GM12878 (cell line): ENCODE measurements around the gene NCAM1. TPM values are rescaled to one million over a fixed set of nuclear protein-coding genes. Genes with fewer than 3 reads are reported as not detected.

Experiments used
- ATAC-seq: fragments of 200-7000 bp; cut with Tn5 transposase; 3 replicates; pipeline ENCODE4 v1.9.1; 2020; ENCODE audit warnings: mild to moderate bottlenecking, moderate library complexity
- BruUV-seq: library from RNA; stranded (reverse); fragments of 400-500 nt; replicated peaks from 2 replicates; lab custom pipeline; 2021; lab: Mats Ljungman, UMichigan
- CTCF ChIA-PET: fragments of 300-600 bp; sonication (Branson Sonifier 250); formaldehyde crosslinking; extraction: SDS; loops from one replicate; lab custom pipeline; 2021; ENCODE audit warnings: inconsistent platforms; lab: Yijun Ruan, JAX
- POLR2A ChIA-PET: fragments of 350-600 bp; formaldehyde crosslinking; extraction: SDS; loops from one replicate; lab custom pipeline; 2021; ENCODE audit warnings: inconsistent platforms; lab: Charles Lee
- RAD21 ChIA-PET: fragments of 300-600 bp; sonication (Branson Sonifier 250); formaldehyde crosslinking; loops from one replicate; lab custom pipeline; 2023; ENCODE audit warnings: antibody characterized with exemption; ENCODE audit not compliant: unreplicated experiment; lab: Charles Lee
- SMC1A ChIA-PET: fragments of 300-600 bp; sonication (Branson Sonifier 250); formaldehyde crosslinking; loops from one replicate; lab custom pipeline; 2023; ENCODE audit not compliant: unreplicated experiment, uncharacterized antibody; lab: Charles Lee
- DNase-seq: peaks from one replicate; pipeline ENCODE4 v3.0.0-alpha.2; 2011; ENCODE audit warnings: low read depth, low spot score
- FAIRE-seq: peaks from 3 replicates; lab custom pipeline; 2011; peaks lifted over from hg19 to GRCh38; lab: Jason Lieb, UNC
- H2AFZ ChIP-seq: 2 replicates; pipeline ENCODE4 v1.6.0; 2011; ENCODE audit warnings: low read depth, low read length, control low read depth; ENCODE audit not compliant: control insufficient read depth
- H3K27ac ChIP-seq: 2 replicates; pipeline ENCODE4 v1.5.1; 2011; ENCODE audit warnings: control low read depth; ENCODE audit not compliant: control insufficient read depth, insufficient read depth
- H3K27me3 ChIP-seq, 2 experiments: replicated peaks in 1 of 2; 2 replicates each; pipeline versions ENCODE4 v1.6.0 to v1.6.1; 2011; ENCODE audit warnings: low read length in 1 of 2; ENCODE audit not compliant: control insufficient read depth in 2 of 2, insufficient read depth in 2 of 2
- H3K36me3 ChIP-seq, 2 experiments: 2 replicates each; pipeline ENCODE4 v1.5.1; 2011; ENCODE audit warnings: low read length in 1 of 2; ENCODE audit not compliant: control insufficient read depth in 2 of 2, insufficient read depth in 2 of 2
- H3K4me1 ChIP-seq: 2 replicates; pipeline ENCODE4 v1.6.1; 2011; ENCODE audit warnings: mild to moderate bottlenecking, low read length, moderate library complexity, mixed read lengths; ENCODE audit not compliant: control insufficient read depth, insufficient read depth
- H3K4me2 ChIP-seq: 2 replicates; pipeline ENCODE4 v1.6.0; 2011; ENCODE audit warnings: control low read depth; ENCODE audit not compliant: control insufficient read depth, insufficient read depth
- H3K4me3 ChIP-seq: fragments of 200-600 bp; sonication (generic); 2 replicates; pipeline ENCODE4 v1.5.1; 2016
- H3K79me2 ChIP-seq: 2 replicates; pipeline ENCODE4 v1.6.0; 2011; ENCODE audit warnings: low read length; ENCODE audit not compliant: control insufficient read depth, insufficient read depth
- H3K9ac ChIP-seq: 2 replicates; pipeline ENCODE4 v1.8.0; 2011; ENCODE audit warnings: low read length, control low read depth, mixed read lengths; ENCODE audit not compliant: control insufficient read depth, insufficient read depth
- H3K9me3 ChIP-seq: replicated peaks from 3 replicates; pipeline ENCODE4 v1.5.1; 2011; ENCODE audit warnings: mild to moderate bottlenecking, low read length; ENCODE audit not compliant: control insufficient read depth, insufficient read depth
- H4K20me1 ChIP-seq: 2 replicates; pipeline ENCODE4 v1.6.0; 2011; ENCODE audit not compliant: control insufficient read depth, insufficient read depth
- ASH2L ChIP-seq: fragments of 300-600, 200-600 bp; sonication (generic); IDR thresholded peaks from 2 replicates; pipeline ENCODE4 v1.6.1; 2017; ENCODE audit warnings: low read depth, mild to moderate bottlenecking, borderline replicate concordance
- BCL3 ChIP-seq: IDR thresholded peaks from 2 replicates; pipeline ENCODE4 v1.6.1; 2011; ENCODE audit warnings: borderline replicate concordance, low read depth, mild to moderate bottlenecking, moderate library complexity, low read length; ENCODE audit not compliant: insufficient read depth, poor library complexity, severe bottlenecking
- CHD2 ChIP-seq: IDR thresholded peaks from 2 replicates; pipeline ENCODE4 v1.6.1; 2011; ENCODE audit warnings: low read depth, low read length, improper control_type of control experiment, borderline replicate concordance
- ETV6 ChIP-seq, 2 experiments: fragments of 450-650 bp in 1 of 2; IDR thresholded peaks in 1 of 2; conservative IDR thresholded peaks in 1 of 2; 2 replicates each; pipeline ENCODE4 v1.6.1; 2014; ENCODE audit warnings: antibody characterized with exemption in 1 of 2, borderline replicate concordance in 1 of 2, low read depth in 1 of 2, mild to moderate bottlenecking in 1 of 2, moderate library complexity in 1 of 2
- GABPA ChIP-seq: IDR thresholded peaks from 2 replicates; pipeline ENCODE4 v1.6.1; 2014; ENCODE audit warnings: antibody characterized with exemption, low read depth, mild to moderate bottlenecking, inconsistent platforms
- HDAC2 ChIP-seq: fragments of 200-600 bp; sonication (generic); IDR thresholded peaks from 2 replicates; pipeline ENCODE4 v1.6.1; 2017
- KAT2A ChIP-seq: conservative IDR thresholded peaks from 2 replicates; pipeline ENCODE4 v1.6.1; 2011; ENCODE audit warnings: low read depth, low read length; ENCODE audit not compliant: control insufficient read depth
- NFIC ChIP-seq: IDR thresholded peaks from 2 replicates; pipeline ENCODE4 v1.6.1; 2012; ENCODE audit warnings: low read depth, mild to moderate bottlenecking, inconsistent platforms, low read length, moderate library complexity
- NRF1 ChIP-seq: conservative IDR thresholded peaks from 2 replicates; pipeline ENCODE4 v1.6.1; 2011; ENCODE audit warnings: mild to moderate bottlenecking, low read depth, low read length, improper control_type of control experiment
- PBX3 ChIP-seq: IDR thresholded peaks from 2 replicates; pipeline ENCODE4 v1.6.1; 2011; ENCODE audit warnings: mild to moderate bottlenecking, low read depth, low read length, moderate library complexity; ENCODE audit not compliant: insufficient replicate concordance
- POLR2AphosphoS5 ChIP-seq: IDR thresholded peaks from 2 replicates; pipeline ENCODE4 v1.6.1; 2011; ENCODE audit warnings: mild to moderate bottlenecking, low read length, inconsistent platforms
- POU2F2 ChIP-seq: IDR thresholded peaks from 3 replicates; pipeline ENCODE4 v1.6.1; 2011; ENCODE audit warnings: low read depth, mild to moderate bottlenecking, low read length, borderline replicate concordance
- RCOR1 ChIP-seq: conservative IDR thresholded peaks from 2 replicates; pipeline ENCODE4 v1.6.1; 2012; ENCODE audit warnings: low read depth, low read length, improper control_type of control experiment
- RFX5 ChIP-seq: IDR thresholded peaks from 2 replicates; pipeline ENCODE4 v1.6.1; 2011; ENCODE audit warnings: low read depth, low read length, improper control_type of control experiment
- YBX1 ChIP-seq: fragments of 450-650 bp; IDR thresholded peaks from 2 replicates; pipeline ENCODE4 v1.6.1; 2016; ENCODE audit warnings: antibody characterized with exemption
- ZNF384 ChIP-seq: IDR thresholded peaks from 2 replicates; pipeline ENCODE4 v1.6.1; 2012; ENCODE audit warnings: low read depth, mild to moderate bottlenecking, low read length, improper control_type of control experiment, borderline replicate concordance
- WGBS: methylation state at CpG from one replicate; pipeline ENCODE4 v1.1.6; 2016; ENCODE audit warnings: low lambda C conversion rate; ENCODE audit not compliant: insufficient replicate concordance, insufficient coverage; ENCODE audit errors: missing lambda C conversion rate; 5-methylcytosine and 5-hydroxymethylcytosine counted together
- in situ Hi-C: fragments of 300-500 bp; cut with MboI; formaldehyde crosslinking; loops from 9 replicates; pipeline ENCODE4 v1.14.3; 2018; ENCODE audit warnings: mixed read lengths
- intact Hi-C: fragments of 100-400 bp; cut with micrococcal nuclease; formaldehyde crosslinking; loops from one replicate; pipeline ENCODE4 v1.14.2; 2022; ENCODE audit not compliant: unreplicated experiment
- polyA plus RNA-seq, 11 experiments: library from polyadenylated mRNA; depleted of rRNA in 4 of 11; unstranded in 6 of 11; stranded (reverse) in 5 of 11; fragments of >200 nt; fragmentation: Nextera tagmentation in 4 of 11; fragmentation: Illumina TruSeq in 1 of 11; extraction: Ambion mirVana in 4 of 11; extraction: Trizol in 1 of 11; gene quantifications; 1 replicate in 1 of 11; 2 replicates in 10 of 11; pipeline versions ENCODE4 v1.2.1 to v1.2.3, GENCODE V29; 2011 to 2016; ENCODE audit warnings: inconsistent platforms in 2 of 11, missing spikeins in 2 of 11, low read depth in 1 of 11
- total RNA-seq, 4 experiments: library from RNA; depleted of rRNA in 3 of 4; stranded (reverse); fragments of >200 nt in 3 of 4; fragmentation: Illumina TruSeq in 1 of 4; extraction: Trizol in 1 of 4; gene quantifications; 2 replicates each; pipeline versions ENCODE4 v1.2.1 to v1.2.3, GENCODE V29; 2013 to 2021
- TF ChIP-seq, protein P1 (sequence below): fragments of 450-650 bp; formaldehyde crosslinking; IDR thresholded peaks from 2 replicates; pipeline ENCODE4 v1.4.0; 2022; ENCODE audit warnings: mild to moderate bottlenecking, moderate library complexity
- TF ChIP-seq, protein P2 (sequence below): fragments of 450-650 bp; IDR thresholded peaks from 2 replicates; pipeline ENCODE4 v1.6.1; 2017; ENCODE audit warnings: mild to moderate bottlenecking

The NCAM1 gene
- total and polyA plus RNA-seq, 10 of the 15 experiments (the other 5 are each of a cell fraction or from before 2014, with no cell fraction given): 0.10 to 0.23 (median 0.11) TPM; not detected in 7

DNA sequence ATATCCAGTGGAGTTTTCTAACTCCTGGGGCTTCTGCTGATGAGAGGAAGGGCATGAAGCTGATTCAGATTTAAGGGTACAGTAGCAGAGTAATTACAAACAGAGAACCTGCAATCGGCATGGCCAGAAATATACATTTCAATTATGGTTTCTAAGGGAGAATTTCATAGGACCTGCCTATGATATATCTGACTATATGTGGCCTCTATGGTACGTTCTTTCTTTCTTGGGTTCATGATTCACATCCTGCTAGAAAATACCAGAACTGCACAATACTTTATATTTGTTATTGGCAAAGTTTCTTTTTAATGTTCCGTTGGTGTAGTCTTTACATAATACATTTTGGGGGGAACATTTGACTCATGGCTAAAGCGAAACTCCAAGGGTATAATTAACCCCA lies 290.1 kb downstream of the NCAM1 start:
- FAIRE-seq: no peak
- no peak for ATAC-seq
- WGBS: 11% methylated on average over 4 of the region's 4 CpGs
- H3K9me3 ChIP-seq: no peaks in the 10 kb centered on the region
- no peak overlapping the region for H3K4me2 ChIP-seq
- H2AFZ ChIP-seq: no peak overlapping the region
- in situ Hi-C loops: no loop called here
- no peaks in the 10 kb centered on the region for H3K79me2 ChIP-seq
- H3K27me3 ChIP-seq: peaks cover 0 to 3% of the 10 kb centered on the region in 2 experiments; a peak in 2 of 4 replicates
- ChIA-PET RAD21 (no interaction called here), POLR2A (no interaction called here), CTCF (no interaction called here), SMC1A (interaction anchor here (0.5 kb wide), 1 partner anchor 110 kb away, joined by 3 read pairs; no protein-coding TSS in a partner anchor)
- intact Hi-C loops: no loop called here
- H3K4me1 ChIP-seq: no peaks in the 10 kb centered on the region
- TF ChIP-seq RFX5 (no peak), NRF1 (no peak), NFIC (no peak), GABPA (no peak), POU2F2 (no peak), PBX3 (no peak), RCOR1 (no peak), POLR2AphosphoS5 (no peak), BCL3 (no peak), CHD2 (no peak), ZNF384 (no peak), ASH2L (no peak), KAT2A (no peak), ETV6 (conservative IDR thresholded peaks at IDR 0.05 in 1 of 2, IDR thresholded peaks at IDR 0.05 in 1 of 2; ENCODE audit: borderline replicate concordance in 1 of 2, low read depth in 1 of 2) (no peak), YBX1 (no peak), HDAC2 (no peak)
- TF ChIP-seq, protein P1, sequence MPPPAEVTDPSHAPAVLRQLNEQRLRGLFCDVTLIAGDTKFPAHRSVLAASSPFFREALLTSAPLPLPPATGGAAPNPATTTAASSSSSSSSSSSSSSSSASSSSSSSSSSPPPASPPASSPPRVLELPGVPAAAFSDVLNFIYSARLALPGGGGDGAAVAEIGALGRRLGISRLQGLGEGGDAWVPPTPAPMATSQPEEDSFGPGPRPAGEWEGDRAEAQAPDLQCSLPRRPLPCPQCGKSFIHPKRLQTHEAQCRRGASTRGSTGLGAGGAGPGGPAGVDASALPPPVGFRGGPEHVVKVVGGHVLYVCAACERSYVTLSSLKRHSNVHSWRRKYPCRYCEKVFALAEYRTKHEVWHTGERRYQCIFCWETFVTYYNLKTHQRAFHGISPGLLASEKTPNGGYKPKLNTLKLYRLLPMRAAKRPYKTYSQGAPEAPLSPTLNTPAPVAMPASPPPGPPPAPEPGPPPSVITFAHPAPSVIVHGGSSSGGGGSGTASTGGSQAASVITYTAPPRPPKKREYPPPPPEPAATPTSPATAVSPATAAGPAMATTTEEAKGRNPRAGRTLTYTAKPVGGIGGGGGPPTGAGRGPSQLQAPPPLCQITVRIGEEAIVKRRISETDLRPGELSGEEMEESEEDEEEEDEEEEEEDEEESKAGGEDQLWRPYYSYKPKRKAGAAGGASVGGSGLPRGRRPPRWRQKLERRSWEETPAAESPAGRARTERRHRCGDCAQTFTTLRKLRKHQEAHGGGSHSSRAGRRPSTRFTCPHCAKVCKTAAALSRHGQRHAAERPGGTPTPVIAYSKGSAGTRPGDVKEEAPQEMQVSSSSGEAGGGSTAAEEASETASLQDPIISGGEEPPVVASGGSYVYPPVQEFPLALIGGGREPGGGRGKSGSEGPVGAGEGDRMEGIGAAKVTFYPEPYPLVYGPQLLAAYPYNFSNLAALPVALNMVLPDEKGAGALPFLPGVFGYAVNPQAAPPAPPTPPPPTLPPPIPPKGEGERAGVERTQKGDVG: no peak
- TF ChIP-seq, protein P2, sequence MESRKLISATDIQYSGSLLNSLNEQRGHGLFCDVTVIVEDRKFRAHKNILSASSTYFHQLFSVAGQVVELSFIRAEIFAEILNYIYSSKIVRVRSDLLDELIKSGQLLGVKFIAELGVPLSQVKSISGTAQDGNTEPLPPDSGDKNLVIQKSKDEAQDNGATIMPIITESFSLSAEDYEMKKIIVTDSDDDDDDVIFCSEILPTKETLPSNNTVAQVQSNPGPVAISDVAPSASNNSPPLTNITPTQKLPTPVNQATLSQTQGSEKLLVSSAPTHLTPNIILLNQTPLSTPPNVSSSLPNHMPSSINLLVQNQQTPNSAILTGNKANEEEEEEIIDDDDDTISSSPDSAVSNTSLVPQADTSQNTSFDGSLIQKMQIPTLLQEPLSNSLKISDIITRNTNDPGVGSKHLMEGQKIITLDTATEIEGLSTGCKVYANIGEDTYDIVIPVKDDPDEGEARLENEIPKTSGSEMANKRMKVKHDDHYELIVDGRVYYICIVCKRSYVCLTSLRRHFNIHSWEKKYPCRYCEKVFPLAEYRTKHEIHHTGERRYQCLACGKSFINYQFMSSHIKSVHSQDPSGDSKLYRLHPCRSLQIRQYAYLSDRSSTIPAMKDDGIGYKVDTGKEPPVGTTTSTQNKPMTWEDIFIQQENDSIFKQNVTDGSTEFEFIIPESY: no peak
- no peak overlapping the region for H3K4me3 ChIP-seq
- BruUV-seq: no TSS peak
- no peak overlapping the region for H3K27ac ChIP-seq
- DNase-seq: no peak
- no peaks in the 10 kb centered on the region for H3K36me3 ChIP-seq
- no peaks in the 10 kb centered on the region for H4K20me1 ChIP-seq
- no peak overlapping the region for H3K9ac ChIP-seq
